Measurements from ENCODE around the gene BRK1. TPM values are rescaled to one million over a fixed set of nuclear protein-coding genes. Genes with fewer than 3 reads are reported as not detected.

The BRK1 gene
- total RNA-seq, 4 donors from 2014 or later, result 107 to 148 (median 142) TPM

Other genes starting within 250 kb of the BRK1 start
- 1 to 10 TPM in 2 of 4 donors, under 1 TPM in 2; 0.78 to 2.4 (median 1.0) TPM for gene CIDEC, start 235.4 kb upstream of the BRK1 start, total RNA-seq
- 10 to 100 TPM; 17.9 to 39.8 (median 26.4) TPM for gene JAGN1, start 225.1 kb upstream of the BRK1 start, total RNA-seq
- 1 to 10 TPM in 3 of 4 donors, under 1 TPM in 1; 0.99 to 1.7 (median 1.2) TPM for gene IL17RE, start 212.8 kb upstream of the BRK1 start, total RNA-seq
- gene IL17RC, start 198.6 kb upstream of the BRK1 start, total RNA-seq, result 10 to 100 TPM; 40.3 to 60.4 (median 51.3) TPM
- gene CRELD1, start 181.8 kb upstream of the BRK1 start, total RNA-seq, result 10 to 100 TPM; 38.6 to 62.9 (median 52.0) TPM
- 1 to 10 TPM in 3 of 4 donors, under 1 TPM in 1; 0.83 to 2.5 (median 2.0) TPM for gene PRRT3, start 163.3 kb upstream of the BRK1 start, total RNA-seq
- 10 to 100 TPM; 36.5 to 72.6 (median 56.1) TPM for gene EMC3, start 128.8 kb upstream of the BRK1 start, total RNA-seq
- gene FANCD2, start 89.2 kb upstream of the BRK1 start, total RNA-seq, result 1 to 10 TPM in 2 of 4 donors, under 1 TPM in 2; 0.52 to 2.3 (median 1.1) TPM
- not detected for gene FANCD2OS, start 7.4 kb upstream of the BRK1 start, total RNA-seq
- gene VHL, start 26.1 kb downstream of the BRK1 start, total RNA-seq, result 10 to 100 TPM; 17.6 to 29.5 (median 22.2) TPM
- 1 to 10 TPM; 2.5 to 3.2 (median 2.8) TPM for gene IRAK2, start 49.2 kb downstream of the BRK1 start, total RNA-seq
- 10 to 100 TPM; 15.0 to 24.6 (median 16.7) TPM for gene TATDN2, start 132.8 kb downstream of the BRK1 start, total RNA-seq
- under 1 TPM in 1 of 4 donors, not detected in 3; 0.40 TPM for gene GHRL, start 177.3 kb downstream of the BRK1 start, total RNA-seq
- 10 to 100 TPM; 69.8 to 88.6 (median 77.2) TPM for gene SEC13, start 205.4 kb downstream of the BRK1 start, total RNA-seq

Measured in esophagus muscularis mucosa (tissue), 4 donors.